CD14-positive monocyte (primary cell): Measurements from ENCODE around the gene ALLC. TPM values are rescaled to one million over a fixed set of nuclear protein-coding genes. Genes with fewer than 3 reads are reported as not detected.

Experiments
- DNase-seq, 3 donors: peaks; one replicate each; pipeline ENCODE4 v3.0.0-alpha.2; 2011 to 2022
- H2AFZ ChIP-seq: 2 replicates; pipeline ENCODE4 v1.6.0; 2012; ENCODE audit warnings: mild to moderate bottlenecking, low read depth, low read length, inconsistent platforms; ENCODE audit not compliant: insufficient read depth, poor library complexity, severe bottlenecking
- H3K27ac ChIP-seq, 2 donors: 1 replicate in 1 of 2; 2 replicates in 1 of 2; pipeline ENCODE4 v1.5.1; 2012 to 2013; ENCODE audit warnings: low read length in 2 of 2, control low read depth in 1 of 2, inconsistent platforms in 1 of 2, low read depth in 1 of 2, mild to moderate bottlenecking in 1 of 2
- H3K27me3 ChIP-seq, 2 donors: one replicate each; pipeline versions ENCODE4 v1.6.0 to v1.6.1; 2011 to 2013; ENCODE audit warnings: low read length in 2 of 2; ENCODE audit not compliant: control insufficient read depth in 2 of 2, insufficient read depth in 2 of 2
- H3K36me3 ChIP-seq, 2 donors: replicated peaks in 1 of 2; 1 replicate in 1 of 2; 2 replicates in 1 of 2; pipeline versions ENCODE4 v1.5.1 to v1.6.1; 2012 to 2013; ENCODE audit warnings: low read length in 2 of 2, control low read depth in 1 of 2, inconsistent platforms in 1 of 2, mild to moderate bottlenecking in 1 of 2; ENCODE audit not compliant: insufficient read depth in 2 of 2, control insufficient read depth in 1 of 2
- H3K4me1 ChIP-seq, 2 donors: 1 replicate in 1 of 2; 2 replicates in 1 of 2; pipeline versions ENCODE4 v1.5.1 to v1.6.1; 2012 to 2013; ENCODE audit warnings: low read length in 2 of 2, control low read depth in 1 of 2, inconsistent platforms in 1 of 2, mild to moderate bottlenecking in 1 of 2, moderate library complexity in 1 of 2; ENCODE audit not compliant: insufficient read depth in 2 of 2, control insufficient read depth in 1 of 2
- H3K4me2 ChIP-seq: replicated peaks from 2 replicates; pipeline ENCODE3; 2012; ENCODE audit warnings: low read length, moderate library complexity, mild to moderate bottlenecking; ENCODE audit not compliant: poor library complexity, severe bottlenecking; ENCODE audit errors: extremely low read depth
- H3K4me3 ChIP-seq, 3 experiments: fragments of 200-600 bp in 1 of 3; sonication (generic) in 1 of 3; replicated peaks in 1 of 3; 1 replicate in 2 of 3; 2 replicates in 1 of 3; pipeline ENCODE4 v1.5.1; 2011 to 2013; ENCODE audit warnings: low read length in 3 of 3, mild to moderate bottlenecking in 3 of 3, control low read depth in 2 of 3, low read depth in 2 of 3, inconsistent platforms in 1 of 3, moderate library complexity in 1 of 3
- H3K79me2 ChIP-seq: 2 replicates; pipeline ENCODE4 v1.6.0; 2012; ENCODE audit warnings: mild to moderate bottlenecking, control low read depth, inconsistent platforms, low read length, moderate library complexity; ENCODE audit not compliant: insufficient read depth
- H3K9ac ChIP-seq: 2 replicates; pipeline ENCODE4 v1.6.0; 2017; ENCODE audit warnings: low read length, mild to moderate bottlenecking; ENCODE audit not compliant: insufficient read depth, poor library complexity, severe bottlenecking
- H3K9me3 ChIP-seq, 2 donors: replicated peaks in 1 of 2; 1 replicate in 1 of 2; 2 replicates in 1 of 2; pipeline versions ENCODE4 v1.5.1 to v1.6.1; 2012 to 2013; ENCODE audit warnings: low read length in 2 of 2, control low read depth in 1 of 2; ENCODE audit not compliant: control insufficient read depth in 1 of 2, insufficient read depth in 1 of 2
- H4K20me1 ChIP-seq: 2 replicates; pipeline ENCODE4 v1.6.0; 2012; ENCODE audit warnings: mild to moderate bottlenecking, low read length, control low read depth, moderate library complexity; ENCODE audit not compliant: insufficient read depth
- H3K27ac Mint-ChIP-seq, 7 donors: one replicate each; pipeline ENCODE4 v1.8.0; 2020; ENCODE audit warnings: mild to moderate bottlenecking in 7 of 7, mixed read lengths in 7 of 7, moderate library complexity in 6 of 7, inconsistent platforms in 2 of 7
- H3K27me3 Mint-ChIP-seq, 3 donors: one replicate each; pipeline ENCODE4 v1.8.0; 2021 to 2022; ENCODE audit warnings: low read depth in 3 of 3, mild to moderate bottlenecking in 3 of 3, mixed read lengths in 3 of 3, moderate library complexity in 3 of 3, inconsistent platforms in 1 of 3
- H3K36me3 Mint-ChIP-seq, 2 donors: one replicate each; pipeline ENCODE4 v1.8.0; 2020; ENCODE audit warnings: mixed read lengths in 2 of 2, inconsistent platforms in 1 of 2, mild to moderate bottlenecking in 1 of 2
- H3K4me1 Mint-ChIP-seq: one replicate; pipeline ENCODE4 v1.8.0; 2020; ENCODE audit warnings: mild to moderate bottlenecking, mixed read lengths
- H3K4me3 Mint-ChIP-seq, 2 donors: one replicate each; pipeline ENCODE4 v1.8.0; 2020; ENCODE audit warnings: mild to moderate bottlenecking in 2 of 2, mixed read lengths in 2 of 2, moderate library complexity in 1 of 2
- H3K9me3 Mint-ChIP-seq, 7 donors: one replicate each; pipeline ENCODE4 v1.8.0; 2020 to 2022; ENCODE audit warnings: mixed read lengths in 7 of 7, mild to moderate bottlenecking in 6 of 7, moderate library complexity in 6 of 7, inconsistent platforms in 2 of 7
- WGBS: methylation state at CpG from one replicate; pipeline ENCODE4 v1.1.5; 2013; ENCODE audit warnings: missing lambda C conversion rate; ENCODE audit not compliant: insufficient coverage; 5-methylcytosine and 5-hydroxymethylcytosine counted together
- intact Hi-C, 2 donors: fragments of 100-400 bp; cut with micrococcal nuclease; formaldehyde crosslinking; loops; one replicate each; pipeline versions ENCODE4 v1.15.0 to v1.15.1; 2023
- polyA plus RNA-seq, 3 donors: library from polyadenylated mRNA; depleted of rRNA in 1 of 3; unstranded in 2 of 3; stranded (reverse) in 1 of 3; fragments of 300-500 nt in 2 of 3; fragments of >200 nt in 1 of 3; fragmentation: Illumina TruSeq in 2 of 3; gene quantifications; 1 replicate in 2 of 3; 2 replicates in 1 of 3; pipeline ENCODE4 v1.2.3, GENCODE V29; 2012 to 2021
- TF ChIP-seq, protein P1 (sequence below): fragments of 200-600 bp; IDR thresholded peaks from one replicate; pipeline ENCODE4 v1.8.0; 2022; ENCODE audit warnings: antibody characterized with exemption, mild to moderate bottlenecking

ALLC gene
- polyA plus RNA-seq, 3 donors: not detected

DNA sequence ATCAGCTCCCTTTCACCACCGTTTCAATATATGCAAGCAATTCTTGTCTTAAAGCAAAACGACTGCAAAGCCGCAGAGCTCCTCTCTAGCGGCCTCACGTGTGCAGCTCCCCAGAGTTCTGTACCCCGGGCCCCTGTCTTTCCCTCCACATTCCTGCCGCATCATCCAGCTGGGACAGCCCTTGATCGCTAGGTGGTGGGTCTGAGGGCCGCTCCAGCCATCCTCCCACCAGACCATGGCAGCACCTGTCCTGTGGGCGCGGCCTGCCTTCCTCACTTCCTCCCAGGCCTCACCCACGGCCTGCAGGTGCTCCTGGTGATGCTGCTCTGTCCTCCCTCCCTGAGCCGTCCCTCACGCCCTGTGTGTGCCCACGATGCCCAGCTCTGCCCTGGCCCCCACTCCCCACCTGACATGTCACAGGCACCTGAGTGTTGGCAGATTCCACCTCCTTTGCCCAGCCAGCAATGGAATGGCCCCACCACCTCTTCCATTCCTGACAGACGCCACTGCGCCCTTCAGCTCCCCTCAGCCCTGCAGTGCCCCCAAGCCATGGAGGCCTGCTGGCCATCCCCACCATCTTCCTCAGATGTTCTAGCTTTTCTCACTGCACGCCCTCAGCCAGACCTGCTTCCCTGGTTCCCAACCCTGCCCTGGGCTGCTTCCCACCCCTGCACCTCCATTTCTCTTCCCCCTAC lies 15.3 kb upstream of the ALLC start:
- 93% methylated on average over 16 of the region's 18 CpGs for WGBS
- Histone ChIP-seq H3K9me3 (no peaks in the 10 kb centered on the region), H3K36me3 (no peaks in the 10 kb centered on the region), H3K4me2 (no peak overlapping the region), H4K20me1 (no peaks in the 10 kb centered on the region), H3K27ac (no peak overlapping the region), H3K4me3 (no peak overlapping the region), H2AFZ (no peak overlapping the region), H3K27me3 (no peaks in the 10 kb centered on the region), H3K9ac (no peak overlapping the region), H3K79me2 (no peaks in the 10 kb centered on the region), H3K4me1 (no peaks in the 10 kb centered on the region)
- H3K4me3 Mint-ChIP-seq: no peak overlapping the region
- H3K36me3 Mint-ChIP-seq: no peaks in the 10 kb centered on the region
- intact Hi-C loops: no loop called here
- TF ChIP-seq, protein P1, sequence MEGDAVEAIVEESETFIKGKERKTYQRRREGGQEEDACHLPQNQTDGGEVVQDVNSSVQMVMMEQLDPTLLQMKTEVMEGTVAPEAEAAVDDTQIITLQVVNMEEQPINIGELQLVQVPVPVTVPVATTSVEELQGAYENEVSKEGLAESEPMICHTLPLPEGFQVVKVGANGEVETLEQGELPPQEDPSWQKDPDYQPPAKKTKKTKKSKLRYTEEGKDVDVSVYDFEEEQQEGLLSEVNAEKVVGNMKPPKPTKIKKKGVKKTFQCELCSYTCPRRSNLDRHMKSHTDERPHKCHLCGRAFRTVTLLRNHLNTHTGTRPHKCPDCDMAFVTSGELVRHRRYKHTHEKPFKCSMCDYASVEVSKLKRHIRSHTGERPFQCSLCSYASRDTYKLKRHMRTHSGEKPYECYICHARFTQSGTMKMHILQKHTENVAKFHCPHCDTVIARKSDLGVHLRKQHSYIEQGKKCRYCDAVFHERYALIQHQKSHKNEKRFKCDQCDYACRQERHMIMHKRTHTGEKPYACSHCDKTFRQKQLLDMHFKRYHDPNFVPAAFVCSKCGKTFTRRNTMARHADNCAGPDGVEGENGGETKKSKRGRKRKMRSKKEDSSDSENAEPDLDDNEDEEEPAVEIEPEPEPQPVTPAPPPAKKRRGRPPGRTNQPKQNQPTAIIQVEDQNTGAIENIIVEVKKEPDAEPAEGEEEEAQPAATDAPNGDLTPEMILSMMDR: no peak
- no peak overlapping the region for H3K27ac Mint-ChIP-seq
- no peaks in the 10 kb centered on the region for H3K4me1 Mint-ChIP-seq
- H3K27me3 Mint-ChIP-seq: peaks cover 0 to 12% (median 4%) of the 10 kb centered on the region in 3 donors
- no peaks in the 10 kb centered on the region for H3K9me3 Mint-ChIP-seq
- DNase-seq: no peak

DNA sequence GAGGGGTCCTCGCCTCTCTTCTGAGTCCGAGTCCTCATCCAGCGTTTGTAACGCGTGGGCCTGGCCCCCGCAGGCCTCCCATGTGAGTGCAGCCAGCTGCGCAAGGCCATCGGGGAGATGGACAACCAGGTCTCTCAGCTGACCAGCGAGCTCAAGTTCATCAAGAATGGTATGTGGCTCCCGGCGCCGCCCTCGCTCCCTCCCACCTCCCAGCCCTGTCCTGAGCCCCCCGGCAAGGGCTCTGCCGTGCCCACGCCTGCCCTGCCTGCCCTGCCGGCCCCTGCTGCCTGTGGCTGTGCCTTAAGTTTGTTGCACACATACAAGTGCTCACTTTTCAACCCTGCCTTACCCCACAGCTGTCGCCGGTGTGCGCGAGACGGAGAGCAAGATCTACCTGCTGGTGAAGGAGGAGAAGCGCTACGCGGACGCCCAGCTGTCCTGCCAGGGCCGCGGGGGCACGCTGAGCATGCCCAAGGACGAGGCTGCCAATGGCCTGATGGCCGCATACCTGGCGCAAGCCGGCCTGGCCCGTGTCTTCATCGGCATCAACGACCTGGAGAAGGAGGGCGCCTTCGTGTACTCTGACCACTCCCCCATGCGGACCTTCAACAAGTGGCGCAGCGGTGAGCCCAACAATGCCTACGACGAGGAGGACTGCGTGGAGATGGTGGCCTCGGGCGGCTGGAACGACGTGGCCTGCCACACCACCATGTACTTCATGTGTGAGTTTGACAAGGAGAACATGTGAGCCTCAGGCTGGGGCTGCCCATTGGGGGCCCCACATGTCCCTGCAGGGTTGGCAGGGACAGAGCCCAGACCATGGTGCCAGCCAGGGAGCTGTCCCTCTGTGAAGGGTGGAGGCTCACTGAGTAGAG lies 14.4 kb upstream of the ALLC start:
- TF ChIP-seq, protein P1: no peak
- Histone ChIP-seq H3K4me1 (no peaks in the 10 kb centered on the region), H3K4me3 (no peak overlapping the region), H3K27me3 (no peaks in the 10 kb centered on the region), H2AFZ (no peak overlapping the region), H3K79me2 (no peaks in the 10 kb centered on the region), H3K9me3 (no peaks in the 10 kb centered on the region), H3K9ac (no peak overlapping the region), H3K36me3 (no peaks in the 10 kb centered on the region), H3K4me2 (no peak overlapping the region), H4K20me1 (no peaks in the 10 kb centered on the region), H3K27ac (no peak overlapping the region)
- Mint-ChIP-seq H3K27me3 (peaks cover 0 to 6% (median 4%) of the 10 kb centered on the region in 3 donors), H3K4me1 (no peaks in the 10 kb centered on the region), H3K4me3 (no peak overlapping the region), H3K27ac (no peak overlapping the region), H3K36me3 (no peaks in the 10 kb centered on the region), H3K9me3 (no peaks in the 10 kb centered on the region)
- DNase-seq: no peak
- intact Hi-C loops: no loop called here
- 96% methylated on average over 42 of the region's 48 CpGs for WGBS
